ENCODE results near the gene HRC. TPM values are rescaled to one million over a fixed set of nuclear protein-coding genes. Genes with fewer than 3 reads are reported as not detected.
"Not testable (repeated sequence)": the region's sequence is repeated elsewhere in the genome, so short reads cannot be mapped to it uniquely, and the experiment has no call there.

The HRC gene
- total and polyA plus RNA-seq, 3 experiments from 2014 or later, result not detected

- H3K27ac ChIP-seq (ENCODE audit: low read depth, low read length), result peak overlapping the region; percentile 59
- H3K4me3 ChIP-seq (ENCODE audit: low read length), result peak overlapping the region; percentile 73
- Mint-ChIP-seq H3K27ac (peak overlapping the region in 7 of 8 donors; percentile 8 to 92 (median 89)), H3K4me3 (peak overlapping the region; percentile 64 to 93 (median 91)), H3K4me1 (peaks cover 11 to 19% (median 17%) of the 10 kb centered on the region in 3 donors), H3K36me3 (no peaks in the 10 kb centered on the region), H3K9me3 (no peaks in the 10 kb centered on the region), H3K27me3 (peaks cover 0 to 3% of the 10 kb centered on the region in 2 donors)
- CTCF ChIA-PET, result interaction anchor here (0.9 to 3.9 kb wide), 10 partner anchors 8 to 333 kb away, joined by 3 to 16 read pairs (median 4); partner anchors contain the start of genes GYS1, LIN7B, PPFIA3 and RUVBL2
- no peaks in the 10 kb centered on the region for H3K9me3 ChIP-seq (ENCODE audit: low read length)
- DNase-seq, result peak; percentile 91 to 95 (median 94)
- POLR2A ChIA-PET, result interaction anchor here (0.7 to 2.9 kb wide), 3 partner anchors 11 to 134 kb away, joined by 3 to 15 read pairs (median 5); partner anchors contain the start of genes GYS1, LIN7B and RUVBL2
- peaks cover 12% of the 10 kb centered on the region for H3K4me1 ChIP-seq (ENCODE audit: insufficient read depth, low read length)
- no peaks in the 10 kb centered on the region for H3K27me3 ChIP-seq (ENCODE audit: insufficient read depth, low read length, poor library complexity, severe bottlenecking)
- no peaks in the 10 kb centered on the region for H3K36me3 ChIP-seq (ENCODE audit: insufficient read depth, low read length)
Measured at GRCh38 chr19:49127674-49128544, 27.3 kb downstream of the HRC start.

GRCh38 chr19:49127225-49127624 lies 28.0 kb downstream of the HRC start:
- H3K4me1 ChIP-seq (ENCODE audit: insufficient read depth, low read length), result peaks cover 12% of the 10 kb centered on the region
- POLR2A ChIA-PET, result interaction anchor here (1.8 to 2.9 kb wide), 2 partner anchors 13 to 134 kb away, joined by 5 to 15 read pairs; partner anchors contain the start of genes GYS1, LIN7B and RUVBL2
- not testable (repeated sequence) for H3K27me3 ChIP-seq (ENCODE audit: insufficient read depth, low read length, poor library complexity, severe bottlenecking); H3K27ac ChIP-seq (ENCODE audit: low read depth, low read length); H3K4me3 ChIP-seq (ENCODE audit: low read length); H3K27me3 Mint-ChIP-seq; H3K36me3 ChIP-seq (ENCODE audit: insufficient read depth, low read length); DNase-seq; H3K9me3 Mint-ChIP-seq; H3K36me3 Mint-ChIP-seq; H3K9me3 ChIP-seq (ENCODE audit: low read length)
- Mint-ChIP-seq H3K27ac (peak overlapping the region in 1 of 8 donors; percentile 66), H3K4me1 (peaks cover 11 to 15% (median 14%) of the 10 kb centered on the region in 3 donors), H3K4me3 (peak overlapping the region in 1 of 7 donors; percentile 92)
- CTCF ChIA-PET, result interaction anchor here (0.7 to 3.9 kb wide), 11 partner anchors 8 to 332 kb away, joined by 3 to 16 read pairs (median 4); partner anchors contain the start of genes GYS1, LIN7B, PPFIA3 and RUVBL2

GRCh38 chr19:49126575-49126974 lies 28.6 kb downstream of the HRC start:
- Mint-ChIP-seq H3K36me3 (no peaks in the 10 kb centered on the region), H3K4me3 (no peak overlapping the region), H3K27me3 (peaks cover 0 to 3% of the 10 kb centered on the region in 2 donors), H3K9me3 (no peaks in the 10 kb centered on the region), H3K27ac (no peak overlapping the region), H3K4me1 (peaks cover 11 to 15% (median 14%) of the 10 kb centered on the region in 3 donors)
- CTCF ChIA-PET, result interaction anchor here (0.7 to 1.7 kb wide), 3 partner anchors 13 to 305 kb away, joined by 3 to 5 read pairs (median 4); partner anchors contain the start of gene LIN7B
- DNase-seq, result no peak
- POLR2A ChIA-PET, result interaction anchor here (2.9 kb wide), 1 partner anchor 12 kb away, joined by 15 read pairs; the partner anchor contains the start of gene LIN7B
- Histone ChIP-seq H3K27ac (ENCODE audit: low read depth, low read length) (no peak overlapping the region), H3K36me3 (ENCODE audit: insufficient read depth, low read length) (no peaks in the 10 kb centered on the region), H3K4me3 (ENCODE audit: low read length) (no peak overlapping the region), H3K4me1 (ENCODE audit: insufficient read depth, low read length) (peaks cover 12% of the 10 kb centered on the region), H3K27me3 (ENCODE audit: insufficient read depth, low read length, poor library complexity, severe bottlenecking) (no peaks in the 10 kb centered on the region), H3K9me3 (ENCODE audit: low read length) (no peaks in the 10 kb centered on the region)

- no peaks in the 10 kb centered on the region for H3K36me3 ChIP-seq (ENCODE audit: insufficient read depth, low read length)
- Mint-ChIP-seq H3K36me3 (no peaks in the 10 kb centered on the region), H3K4me1 (peaks cover 19 to 24% (median 21%) of the 10 kb centered on the region in 3 donors), H3K27me3 (peaks cover 0 to 3% of the 10 kb centered on the region in 2 donors), H3K9me3 (no peaks in the 10 kb centered on the region), H3K4me3 (no peak overlapping the region), H3K27ac (no peak overlapping the region)
- ChIA-PET POLR2A (interaction anchor here (0.5 kb wide), 1 partner anchor 8 kb away, joined by 3 read pairs; no protein-coding TSS in a partner anchor), CTCF (interaction anchor here (0.8 to 1.4 kb wide), 4 partner anchors 10 to 132 kb away, joined by 3 to 4 read pairs (median 3); partner anchors contain the start of genes GYS1 and RUVBL2)
- H3K4me3 ChIP-seq (ENCODE audit: low read length), result no peak overlapping the region
- H3K27ac ChIP-seq (ENCODE audit: low read depth, low read length), result no peak overlapping the region
- H3K27me3 ChIP-seq (ENCODE audit: insufficient read depth, low read length, poor library complexity, severe bottlenecking), result no peaks in the 10 kb centered on the region
- no peak for DNase-seq
- no peaks in the 10 kb centered on the region for H3K9me3 ChIP-seq (ENCODE audit: low read length)
- H3K4me1 ChIP-seq (ENCODE audit: insufficient read depth, low read length), result peaks cover 12% of the 10 kb centered on the region
Measured at GRCh38 chr19:49125025-49125731, 30.0 kb downstream of the HRC start.

GRCh38 chr19:49123285-49123684 lies 31.9 kb downstream of the HRC start:
- Mint-ChIP-seq H3K4me1 (peaks cover 14 to 24% (median 16%) of the 10 kb centered on the region in 3 donors), H3K4me3 (peak overlapping the region in 1 of 7 donors; percentile 76)
- H3K27me3 ChIP-seq (ENCODE audit: insufficient read depth, low read length, poor library complexity, severe bottlenecking); H3K9me3 Mint-ChIP-seq; H3K9me3 ChIP-seq (ENCODE audit: low read length); H3K36me3 ChIP-seq (ENCODE audit: insufficient read depth, low read length); H3K27ac ChIP-seq (ENCODE audit: low read depth, low read length); H3K4me3 ChIP-seq (ENCODE audit: low read length); CTCF ChIA-PET; H3K4me1 ChIP-seq (ENCODE audit: insufficient read depth, low read length); POLR2A ChIA-PET; H3K27ac Mint-ChIP-seq; H3K36me3 Mint-ChIP-seq; DNase-seq; H3K27me3 Mint-ChIP-seq: not testable (repeated sequence)

- Mint-ChIP-seq H3K4me1 (peaks cover 21 to 30% (median 25%) of the 10 kb centered on the region in 3 donors), H3K4me3 (peak overlapping the region in 2 of 7 donors; percentile 27 to 79)
- H3K27me3 Mint-ChIP-seq; H3K27me3 ChIP-seq (ENCODE audit: insufficient read depth, low read length, poor library complexity, severe bottlenecking); H3K4me1 ChIP-seq (ENCODE audit: insufficient read depth, low read length); DNase-seq; H3K9me3 Mint-ChIP-seq; H3K27ac Mint-ChIP-seq; H3K4me3 ChIP-seq (ENCODE audit: low read length); H3K36me3 Mint-ChIP-seq; H3K36me3 ChIP-seq (ENCODE audit: insufficient read depth, low read length); H3K27ac ChIP-seq (ENCODE audit: low read depth, low read length); H3K9me3 ChIP-seq (ENCODE audit: low read length); POLR2A ChIA-PET: not testable (repeated sequence)
- CTCF ChIA-PET, result interaction anchor here (1.1 to 2.3 kb wide), 2 partner anchors 15 to 128 kb away, joined by 3 to 5 read pairs; partner anchors contain the start of genes GYS1 and RUVBL2
Measured at GRCh38 chr19:49121841-49122240, 33.4 kb downstream of the HRC start.

- Mint-ChIP-seq H3K27ac (peak overlapping the region in 5 of 8 donors; percentile 4 to 72 (median 29)), H3K4me1 (peaks cover 28 to 38% (median 33%) of the 10 kb centered on the region in 3 donors), H3K9me3 (no peaks in the 10 kb centered on the region), H3K36me3 (peaks cover 0 to 3% (median 0%) of the 10 kb centered on the region in 3 donors), H3K4me3 (peak overlapping the region; percentile 52 to 86 (median 69)), H3K27me3 (no peaks in the 10 kb centered on the region)
- H3K9me3 ChIP-seq (ENCODE audit: low read length), result no peaks in the 10 kb centered on the region
- H3K27me3 ChIP-seq (ENCODE audit: insufficient read depth, low read length, poor library complexity, severe bottlenecking), result no peaks in the 10 kb centered on the region
- no peak overlapping the region for H3K27ac ChIP-seq (ENCODE audit: low read depth, low read length)
- H3K36me3 ChIP-seq (ENCODE audit: insufficient read depth, low read length), result no peaks in the 10 kb centered on the region
- POLR2A ChIA-PET, result no interaction called here
- DNase-seq, result no peak
- H3K4me3 ChIP-seq (ENCODE audit: low read length), result no peak overlapping the region
- CTCF ChIA-PET, result interaction anchor here (0.9 to 2.3 kb wide), 4 partner anchors 14 to 127 kb away, joined by 3 to 5 read pairs (median 4); partner anchors contain the start of genes GYS1 and RUVBL2
- H3K4me1 ChIP-seq (ENCODE audit: insufficient read depth, low read length), result peaks cover 9% of the 10 kb centered on the region
Measured at GRCh38 chr19:49120868-49121267, 34.3 kb downstream of the HRC start.
